ENCODE data around the gene CYP2W1.
"Not testable (repeated sequence)": the region's sequence is repeated elsewhere in the genome, so short reads cannot be mapped to it uniquely, and the experiment has no call there.

Gene CYP2W1

DNA sequence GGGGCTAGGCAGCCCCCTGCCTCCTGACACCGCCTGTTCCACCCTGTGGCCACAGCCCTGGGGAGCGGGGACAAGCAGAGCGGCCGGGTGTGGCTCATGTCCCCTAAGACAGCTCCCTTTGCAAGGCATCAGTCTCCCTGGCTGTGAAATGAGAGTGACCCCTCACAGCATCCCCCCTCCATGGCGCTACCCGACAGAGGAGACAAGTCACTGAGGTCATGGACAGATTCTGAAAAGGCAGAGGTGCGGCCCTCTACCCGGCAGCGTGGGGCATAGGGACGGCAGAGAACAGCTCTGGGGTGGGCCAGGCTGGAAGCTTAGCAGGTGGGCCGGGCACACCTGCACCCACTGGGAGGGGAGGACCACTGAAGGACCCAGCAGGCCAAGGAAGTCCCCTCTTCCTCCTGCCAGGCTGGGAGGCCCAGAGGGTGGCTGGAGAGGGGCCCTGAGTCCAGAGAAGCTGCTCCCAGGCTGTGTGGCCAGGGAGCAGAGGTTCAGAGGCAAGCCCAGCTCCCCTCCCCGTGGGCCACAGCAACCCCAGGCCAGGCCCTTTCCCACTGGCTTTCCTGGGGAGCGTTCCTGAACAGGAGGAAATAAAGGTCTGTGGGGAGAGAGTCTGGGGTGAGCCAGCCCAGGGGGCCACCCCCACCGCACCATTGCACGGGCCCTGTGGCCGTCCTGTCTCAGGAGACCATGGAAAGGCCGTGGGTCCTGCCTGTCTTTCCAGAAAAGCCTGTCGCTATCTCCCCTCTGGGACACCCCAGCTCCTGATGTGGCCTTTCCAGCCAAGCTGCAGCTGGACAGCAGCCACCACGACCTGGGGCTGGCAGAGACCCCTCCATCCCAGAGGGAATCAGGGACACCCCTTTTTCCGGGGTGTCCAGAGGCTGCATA, 30.2 kb upstream of the CYP2W1 start:
- no peak for DNase-seq

GRCh38 chr7:953547-954327, 29.2 kb upstream of the CYP2W1 start:
- no peak for DNase-seq

DNA sequence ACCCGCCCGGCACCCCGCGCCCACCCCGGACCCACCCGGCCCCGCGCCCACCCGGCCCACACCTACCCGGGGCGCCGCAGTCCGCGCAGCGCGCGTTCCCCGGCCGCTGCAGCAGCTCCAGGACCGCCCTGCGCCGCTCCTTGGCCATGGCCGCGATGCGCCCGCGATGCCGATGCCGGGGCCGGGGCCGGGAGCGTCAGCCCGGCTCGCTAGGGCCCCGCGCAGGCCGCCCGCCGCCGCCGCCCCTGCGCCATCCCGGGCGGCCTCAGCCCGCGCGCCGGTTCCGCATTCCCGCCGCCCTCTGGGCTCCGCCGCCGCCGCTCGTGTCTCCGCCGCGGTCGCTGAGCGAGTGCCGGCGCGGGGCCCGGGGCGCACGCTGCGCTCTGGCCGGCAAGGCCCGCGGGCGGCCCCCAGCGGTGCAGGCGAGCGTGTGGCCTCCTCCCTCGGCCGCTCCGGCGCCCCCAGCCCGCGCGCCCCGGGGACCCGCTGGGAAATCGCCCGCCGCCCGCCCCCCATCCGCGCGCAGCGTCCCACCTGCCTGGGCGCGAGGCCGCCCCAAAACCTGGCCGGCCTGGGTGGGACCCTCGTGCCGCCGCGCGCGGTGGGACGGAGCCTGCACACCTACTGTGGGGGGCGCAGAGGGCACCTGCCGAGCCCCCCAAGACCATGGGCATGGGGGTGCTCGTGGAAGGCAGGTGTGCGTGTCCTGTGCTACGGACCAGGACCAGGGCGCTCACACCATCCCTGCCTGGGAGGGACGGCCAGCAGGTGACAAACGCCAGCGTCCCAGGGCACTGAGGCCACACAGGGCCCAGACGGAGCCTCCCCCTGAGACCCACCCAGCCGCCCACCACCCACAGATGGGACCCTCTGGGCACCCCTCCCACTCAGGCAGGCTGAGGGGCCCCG, 28.4 kb upstream of the CYP2W1 start, which contains the start of gene ADAP1:
ADAP1 (minus strand) TSS at position 351 of the 909 bp plus-strand sequence; CDS start at position 148, 203 bp downstream.
- no peak for DNase-seq

- DNase-seq, result no peak
These were observed 26.9 kb upstream of the CYP2W1 start for GRCh38 chr7:956031-956430.

DNA sequence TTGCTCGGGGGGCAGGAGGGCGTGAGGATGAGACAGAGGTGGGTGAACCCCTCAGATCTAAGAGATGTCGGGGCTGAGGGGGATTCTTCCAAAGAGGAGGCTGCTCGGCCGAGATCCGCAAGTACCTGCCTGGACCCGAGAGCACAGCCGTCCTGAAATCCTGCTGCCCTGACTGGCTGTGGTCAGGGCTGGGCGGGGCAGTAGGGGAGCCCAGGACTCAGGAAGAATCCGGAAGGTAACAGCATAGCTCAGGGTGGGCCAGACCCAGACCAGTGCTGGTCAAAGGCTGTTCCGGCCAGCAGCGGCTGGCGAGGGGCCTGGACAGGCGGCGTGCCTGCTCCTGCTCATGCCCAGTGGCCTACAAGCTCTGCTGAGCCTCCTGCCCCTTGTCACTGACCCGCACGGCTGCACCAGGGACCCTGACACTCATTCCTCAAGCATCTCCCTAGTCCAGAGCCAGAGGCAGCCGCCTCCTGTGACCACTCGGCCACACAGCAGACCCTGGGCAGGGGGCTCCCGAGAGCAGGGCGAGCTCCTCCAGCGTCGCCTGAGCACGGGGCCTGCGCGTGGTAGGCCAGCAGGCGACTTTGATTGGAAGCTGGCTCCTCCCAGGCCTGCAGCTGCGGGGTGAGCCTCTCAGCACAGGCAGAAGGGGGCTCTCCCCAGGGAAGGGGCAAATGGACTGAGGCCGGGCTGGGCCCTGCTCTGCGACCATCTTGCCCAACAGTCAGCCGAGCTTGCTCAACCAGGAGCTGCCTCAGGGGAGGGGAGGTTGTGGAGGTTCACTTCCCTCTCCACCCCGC, 25.4 kb upstream of the CYP2W1 start:
- DNase-seq, result no peak

DNA sequence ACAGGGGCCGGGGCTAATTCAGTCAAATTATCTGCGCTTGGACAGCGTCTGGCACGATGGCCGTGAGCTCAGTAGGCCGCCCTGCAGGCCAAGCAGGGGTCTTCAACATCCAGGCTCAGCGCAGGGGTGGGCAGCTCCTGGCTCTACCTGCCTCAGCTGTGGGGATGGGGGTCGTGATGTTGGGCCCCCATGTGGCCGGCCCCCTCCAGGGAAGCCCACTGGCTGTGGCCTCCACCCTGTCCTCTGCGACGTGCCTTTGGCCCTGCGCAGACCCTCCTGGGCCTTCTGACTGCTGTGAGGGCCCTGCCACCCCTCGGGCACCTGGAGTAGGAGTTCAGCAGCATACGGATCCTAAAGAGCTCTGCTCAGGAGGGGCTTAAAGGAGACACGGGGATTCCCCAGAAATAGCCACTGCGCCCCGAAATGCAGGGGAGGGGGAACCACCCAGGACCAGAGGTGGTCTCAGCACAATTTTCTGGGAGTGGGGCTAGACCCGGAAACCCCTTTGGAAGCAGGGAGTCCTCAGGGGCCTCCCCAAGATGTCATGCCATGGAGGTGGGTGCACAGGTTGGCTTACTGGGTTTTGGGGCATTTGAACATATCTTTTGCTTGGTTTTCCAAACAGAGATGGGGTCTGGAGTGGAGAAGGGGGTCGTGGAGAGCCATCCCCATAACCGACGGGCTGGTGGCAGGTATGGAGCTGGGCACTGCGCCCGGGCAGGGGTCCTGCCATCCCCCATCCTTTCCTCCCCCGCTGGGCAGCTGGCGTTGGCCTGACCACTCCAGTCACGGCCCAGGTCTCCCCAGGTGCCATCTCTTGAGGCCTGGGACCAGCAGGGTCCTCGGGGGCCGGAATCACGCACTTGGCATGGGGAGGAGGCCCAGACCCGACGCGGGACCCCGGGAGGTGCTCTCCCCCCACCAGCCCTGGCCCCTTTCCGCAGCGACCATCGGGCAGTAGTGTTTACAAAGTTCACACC, 24.5 kb upstream of the CYP2W1 start:
- DNase-seq, result no peak

DNA sequence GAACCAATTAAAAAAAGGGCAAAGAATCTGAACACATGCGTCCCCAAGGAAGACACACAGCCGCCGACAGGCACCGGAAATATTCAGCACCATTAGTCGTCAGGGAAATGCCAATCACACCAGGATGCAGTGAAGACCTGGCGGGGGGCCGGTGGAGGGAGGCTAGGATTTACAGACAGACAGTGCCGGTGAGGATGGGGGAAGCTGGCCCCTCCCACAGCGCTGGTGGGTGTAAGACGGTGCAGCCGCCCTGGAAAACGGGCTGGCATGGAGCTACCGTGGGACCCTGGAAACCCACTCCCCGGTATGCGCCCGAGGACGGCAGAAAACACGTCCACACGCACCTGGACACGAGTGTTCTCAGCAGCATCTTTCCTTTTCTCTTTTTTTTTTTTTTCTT, 23.7 kb upstream of the CYP2W1 start:
- no peak for DNase-seq

- not testable (repeated sequence) for DNase-seq
These were observed 23.2 kb upstream of the CYP2W1 start for GRCh38 chr7:959740-960139.

- DNase-seq, result no peak
These were observed 22.6 kb upstream of the CYP2W1 start for GRCh38 chr7:960269-960871.

- not testable (repeated sequence) for DNase-seq
These were observed 22.0 kb upstream of the CYP2W1 start for GRCh38 chr7:960972-961371.

DNA sequence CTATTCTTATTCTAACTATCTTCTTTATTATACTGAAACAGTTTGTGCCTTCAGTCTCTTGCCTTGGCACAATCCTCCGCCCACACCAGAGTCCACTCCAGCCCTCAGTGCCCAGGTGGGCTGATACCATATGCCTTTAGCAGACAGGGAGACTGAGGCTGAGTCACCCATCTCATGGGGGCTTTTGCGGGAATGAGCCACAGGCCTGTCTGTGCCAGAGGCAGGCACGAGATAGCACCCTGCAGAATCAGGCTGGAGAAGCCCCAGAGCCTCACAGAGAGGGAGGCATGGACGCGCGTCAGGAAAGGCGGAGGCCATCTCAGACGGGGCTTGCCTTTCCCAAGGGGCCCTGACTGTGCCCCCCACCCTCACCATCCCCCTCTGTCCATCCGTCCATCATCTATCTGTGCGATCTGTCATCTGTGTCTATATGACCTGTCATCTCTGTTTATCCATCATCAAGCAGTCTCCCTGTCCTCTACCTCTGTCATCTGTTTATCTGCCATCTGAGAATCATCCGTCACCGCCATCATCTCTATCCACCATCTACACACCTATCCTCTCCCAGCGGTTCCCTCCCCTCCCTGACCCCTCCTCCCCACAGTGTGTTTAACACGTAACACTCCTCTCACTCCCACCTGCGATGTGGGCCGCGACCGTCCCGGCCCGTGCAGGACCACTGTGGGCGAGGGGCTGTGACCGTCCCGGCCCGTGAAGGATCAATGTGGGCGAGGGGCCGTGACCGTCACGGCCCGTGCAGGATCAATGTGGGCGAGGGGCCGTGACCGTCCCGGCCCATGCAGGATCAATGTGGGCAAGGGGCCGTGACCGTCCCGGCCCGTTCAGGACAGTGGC, 21.2 kb upstream of the CYP2W1 start:
- no peak for DNase-seq

- DNase-seq, result no peak
These were observed 20.4 kb upstream of the CYP2W1 start for GRCh38 chr7:962401-963081.

DNA sequence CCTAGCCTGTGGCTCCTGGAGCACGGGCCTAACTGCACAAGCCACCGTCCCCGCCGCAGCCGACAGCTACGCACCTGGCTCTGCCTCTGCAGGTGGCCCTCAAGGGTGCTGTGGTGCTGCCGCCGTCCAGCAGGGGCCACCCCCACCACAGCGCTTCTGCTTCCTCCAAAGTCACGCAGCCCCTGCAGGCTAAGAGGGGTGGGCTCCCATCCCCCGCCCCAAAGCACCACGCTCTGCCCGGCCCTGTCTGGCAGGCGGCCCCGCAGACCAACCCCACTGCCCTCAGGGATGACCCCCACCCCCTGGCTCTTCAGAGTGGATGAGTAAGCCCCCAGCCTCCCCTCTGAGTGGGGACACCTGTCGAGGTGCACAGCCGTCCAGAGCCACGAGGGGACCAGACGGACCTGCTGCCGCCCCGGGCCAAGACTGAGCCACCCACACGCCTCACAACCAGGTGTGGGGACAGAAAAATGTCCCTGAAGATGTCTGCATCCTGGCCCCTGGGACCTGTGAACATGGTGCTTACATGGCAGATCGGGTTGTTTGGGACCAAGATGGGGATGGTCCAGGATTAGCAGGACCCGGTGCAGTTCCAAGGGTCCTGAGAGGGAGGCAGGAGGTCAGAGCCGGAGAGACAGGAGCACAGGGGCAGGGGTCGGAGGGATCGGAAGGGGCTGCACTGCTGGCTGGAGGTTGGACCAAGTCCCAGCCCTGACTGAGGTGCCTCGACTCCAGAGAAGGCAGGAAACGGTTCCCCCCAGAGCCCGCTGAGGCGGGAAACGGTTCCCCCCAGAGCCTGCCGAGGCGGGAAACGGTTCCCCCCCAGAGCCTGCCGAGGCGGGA, 19.5 kb upstream of the CYP2W1 start:
- DNase-seq, result no peak

DNA sequence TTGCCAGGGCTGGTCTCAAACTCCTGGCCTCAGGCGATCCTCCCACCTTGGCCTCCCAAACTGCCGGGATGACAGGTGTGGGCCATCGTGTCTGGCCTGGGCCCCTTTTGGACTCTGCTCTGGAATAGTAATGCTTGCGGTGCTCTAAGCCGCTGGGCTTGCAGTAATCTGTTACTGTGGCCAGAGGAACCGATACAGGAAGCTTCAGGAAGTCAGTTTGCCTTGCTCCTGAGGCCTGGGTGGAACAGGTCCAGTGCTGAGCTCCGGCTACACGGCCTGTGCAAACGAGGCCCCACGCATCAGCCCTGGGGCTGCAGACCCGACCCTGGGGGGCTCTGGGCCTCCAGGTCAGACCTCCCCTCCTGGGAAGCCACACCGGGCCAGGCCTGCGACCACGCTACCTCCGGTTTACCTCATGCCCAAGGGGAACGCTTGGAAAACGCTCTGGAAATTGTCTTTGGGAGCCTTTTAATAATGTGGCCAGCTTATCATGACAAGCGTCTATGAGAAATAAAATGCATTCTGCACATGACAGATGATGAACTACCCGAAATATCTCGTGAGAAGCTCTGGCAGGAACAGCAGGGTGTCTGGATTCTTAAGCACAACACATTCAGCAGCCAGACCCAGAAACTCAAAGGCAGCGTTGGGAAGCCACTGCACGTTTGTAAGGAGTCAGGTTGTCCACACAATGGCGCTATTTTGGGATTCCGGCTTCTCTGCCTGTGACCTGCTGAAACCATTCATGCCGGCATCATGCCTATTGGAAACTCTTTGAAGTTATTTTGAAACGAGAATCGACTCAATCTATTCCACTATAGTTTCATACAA, 18.4 kb upstream of the CYP2W1 start:
- no peak for DNase-seq

- no peak for DNase-seq
These were observed 16.5 kb upstream of the CYP2W1 start for GRCh38 chr7:966291-967069.

Data from DMS153 (cell line).